ENCODE results near the gene GALNT5. TPM values are rescaled to one million over a fixed set of nuclear protein-coding genes. Genes with fewer than 3 reads are reported as not detected.
"Not testable (repeated sequence)": the region's sequence is repeated elsewhere in the genome, so short reads cannot be mapped to it uniquely, and the experiment has no call there.

Gene GALNT5
- polyA plus RNA-seq, 3 donors from 2014 or later: not detected

DNA sequence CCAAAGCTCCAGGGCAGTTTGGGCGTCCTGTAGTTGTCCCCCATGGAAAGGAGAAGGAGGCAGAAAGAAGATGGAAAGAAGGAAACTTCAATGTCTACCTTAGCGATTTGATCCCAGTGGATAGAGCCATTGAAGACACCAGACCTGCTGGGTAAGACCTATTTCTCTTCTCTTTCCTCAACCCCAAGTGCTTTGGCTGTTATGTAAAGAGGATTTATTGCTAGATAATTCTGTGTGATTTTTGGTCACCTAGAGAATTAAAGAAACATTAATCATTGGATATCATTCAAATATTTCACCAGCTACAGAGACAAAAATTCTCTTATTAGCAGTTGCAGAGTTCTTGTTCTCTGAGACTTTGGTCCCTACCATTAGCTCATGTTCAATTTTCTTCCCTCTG, 1.9 kb downstream of the GALNT5 start:
- H3K27ac Mint-ChIP-seq: no peak overlapping the region
- H3K9me3 Mint-ChIP-seq: no peaks in the 10 kb centered on the region
- peaks cover 0 to 4% (median 0%) of the 10 kb centered on the region in 3 donors for H3K27me3 Mint-ChIP-seq (ENCODE audit: low read depth in 3 of 3)
- H3K4me3 Mint-ChIP-seq: no peak overlapping the region
- no peaks in the 10 kb centered on the region for H3K4me1 Mint-ChIP-seq
- H3K36me3 Mint-ChIP-seq: no peaks in the 10 kb centered on the region
- DNase-seq: no peak

DNA sequence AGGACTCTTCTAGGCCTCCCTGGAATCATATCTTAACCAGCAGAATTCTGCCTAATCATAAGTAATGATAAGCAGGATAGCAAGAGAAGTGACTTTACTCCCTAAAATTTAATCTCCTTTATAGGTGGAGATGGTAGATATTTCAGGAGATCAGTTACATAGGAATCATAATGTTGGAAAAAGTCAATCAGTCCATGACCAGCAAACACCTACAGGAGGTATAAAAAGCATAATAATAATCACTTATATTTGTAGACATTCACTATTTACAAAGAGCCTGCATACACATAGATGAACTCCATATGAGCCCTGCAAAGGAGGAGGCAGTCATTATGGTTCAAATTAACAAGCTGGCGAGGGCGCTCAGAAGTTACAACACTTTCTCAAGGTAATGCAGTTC, 2.5 kb downstream of the GALNT5 start:
- Mint-ChIP-seq H3K27me3 (ENCODE audit: low read depth in 3 of 3) (peaks cover 0 to 4% (median 0%) of the 10 kb centered on the region in 3 donors), H3K4me3 (no peak overlapping the region), H3K27ac (no peak overlapping the region), H3K9me3 (no peaks in the 10 kb centered on the region), H3K36me3 (no peaks in the 10 kb centered on the region), H3K4me1 (no peaks in the 10 kb centered on the region)
- no peak for DNase-seq

DNA sequence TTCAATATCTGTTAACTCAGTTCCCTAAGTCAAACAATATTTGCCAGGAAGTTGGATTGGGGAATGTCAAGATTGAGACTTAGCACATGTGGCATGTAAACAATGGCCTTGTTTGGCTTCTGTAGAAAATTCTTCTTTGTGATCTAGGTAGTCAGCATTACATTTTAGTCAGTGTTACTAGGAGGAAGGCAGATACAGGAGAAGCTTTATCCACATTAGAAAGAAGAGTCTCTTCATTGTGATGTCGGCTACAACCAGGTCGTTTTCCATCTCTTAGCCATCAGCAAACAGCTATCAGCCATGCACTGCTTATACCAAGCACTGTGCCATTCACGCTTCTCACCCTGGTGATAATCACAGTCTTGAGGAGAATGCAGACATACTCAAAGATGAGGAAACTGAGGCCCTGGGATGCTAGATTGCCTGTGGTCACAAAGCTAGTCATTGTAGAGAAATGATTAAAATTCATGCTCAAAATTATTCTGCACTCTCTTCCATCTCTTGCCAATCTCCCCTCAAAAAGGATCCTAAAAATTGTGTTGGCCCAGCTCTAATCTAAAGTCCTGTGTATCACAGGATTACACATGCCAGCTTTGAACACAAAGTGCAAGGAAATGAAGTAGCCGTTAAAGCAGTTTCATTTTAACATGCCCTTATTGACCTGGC, 3.2 kb downstream of the GALNT5 start:
- Mint-ChIP-seq H3K36me3 (no peaks in the 10 kb centered on the region), H3K27me3 (ENCODE audit: low read depth in 3 of 3) (peaks cover 0 to 4% (median 0%) of the 10 kb centered on the region in 3 donors), H3K4me3 (no peak overlapping the region), H3K27ac (no peak overlapping the region), H3K9me3 (no peaks in the 10 kb centered on the region), H3K4me1 (no peaks in the 10 kb centered on the region)
- DNase-seq: no peak

DNA sequence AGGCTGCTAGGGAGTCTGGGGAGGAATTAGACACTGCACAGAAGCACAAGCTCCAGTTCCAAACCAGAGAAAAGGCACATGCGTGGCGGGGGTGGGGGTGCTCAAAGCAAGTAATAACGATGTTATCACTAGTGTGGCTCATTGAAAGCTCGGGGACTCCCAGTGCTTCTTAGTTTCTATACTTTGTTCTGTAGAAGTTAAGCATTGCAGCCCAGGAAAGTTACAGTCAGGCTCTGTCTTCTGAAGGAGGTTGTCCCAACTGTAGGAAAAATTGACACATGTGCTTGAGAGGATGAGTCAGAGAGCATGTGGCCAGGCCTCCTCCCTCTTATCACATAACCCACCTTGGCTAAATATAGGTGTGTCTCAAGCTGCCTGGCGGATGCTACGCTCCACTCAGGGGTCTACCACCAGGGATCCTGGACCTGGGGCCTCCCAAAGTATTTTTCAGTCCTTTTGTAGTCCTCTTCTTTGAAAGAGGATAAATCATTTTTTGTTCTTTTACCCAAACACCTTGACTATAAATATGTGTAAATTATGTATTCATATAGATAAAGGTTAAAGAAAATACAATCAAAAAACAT, 3.8 kb downstream of the GALNT5 start:
- Mint-ChIP-seq H3K4me1 (no peaks in the 10 kb centered on the region), H3K36me3 (no peaks in the 10 kb centered on the region), H3K4me3 (no peak overlapping the region), H3K9me3 (no peaks in the 10 kb centered on the region), H3K27me3 (ENCODE audit: low read depth in 3 of 3) (peaks cover 0 to 4% (median 1%) of the 10 kb centered on the region in 3 donors), H3K27ac (no peak overlapping the region)
- DNase-seq: no peak

DNA sequence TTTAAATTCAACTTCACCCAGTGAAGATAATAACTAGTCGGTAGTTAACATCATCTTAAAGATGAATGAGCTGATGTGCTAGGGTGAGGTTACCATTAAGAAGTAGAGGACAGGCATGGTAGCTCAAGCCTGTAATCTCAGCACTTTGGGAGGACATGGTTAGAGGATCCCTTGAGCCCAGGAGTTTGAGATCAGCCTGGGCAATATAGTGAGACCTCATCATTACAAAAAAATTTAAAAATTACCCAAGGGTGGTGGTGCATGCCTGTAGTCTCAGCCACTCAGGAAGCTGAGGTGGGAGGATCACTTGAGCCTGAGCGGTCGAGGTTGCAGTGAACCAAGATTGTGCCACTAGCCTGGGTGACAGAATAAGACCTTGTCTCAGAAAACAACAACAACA, 4.7 kb downstream of the GALNT5 start:
- H3K36me3 Mint-ChIP-seq: no peaks in the 10 kb centered on the region
- H3K27ac Mint-ChIP-seq: no peak overlapping the region
- H3K9me3 Mint-ChIP-seq: no peaks in the 10 kb centered on the region
- no peak overlapping the region for H3K4me3 Mint-ChIP-seq
- no peak for DNase-seq
- H3K4me1 Mint-ChIP-seq: no peaks in the 10 kb centered on the region
- H3K27me3 Mint-ChIP-seq (ENCODE audit: low read depth in 3 of 3): peaks cover 0 to 4% (median 2%) of the 10 kb centered on the region in 3 donors

DNA sequence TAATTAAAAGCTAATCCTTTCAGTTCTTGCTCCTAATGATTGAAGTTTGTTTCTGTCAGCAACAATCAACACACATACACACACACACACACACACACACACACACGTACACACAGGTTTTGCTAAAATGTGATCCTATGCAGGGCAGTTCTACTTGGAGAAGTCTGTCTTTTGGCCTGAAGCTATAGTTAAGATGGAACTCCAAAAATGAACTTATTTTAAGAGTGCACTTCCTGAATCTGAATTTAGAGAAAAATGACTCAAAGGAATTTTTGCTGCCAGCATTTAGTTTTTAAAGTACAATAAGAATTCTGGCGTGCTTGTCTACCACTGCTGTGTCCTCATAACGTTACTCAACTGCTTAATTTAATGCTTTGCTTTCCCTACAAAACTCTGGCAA, 6.6 kb downstream of the GALNT5 start:
- no peaks in the 10 kb centered on the region for H3K4me1 Mint-ChIP-seq
- H3K4me3 Mint-ChIP-seq: no peak overlapping the region
- no peaks in the 10 kb centered on the region for H3K9me3 Mint-ChIP-seq
- peaks cover 0 to 2% (median 0%) of the 10 kb centered on the region in 3 donors for H3K27me3 Mint-ChIP-seq (ENCODE audit: low read depth in 3 of 3)
- no peaks in the 10 kb centered on the region for H3K36me3 Mint-ChIP-seq
- DNase-seq: no peak
- H3K27ac Mint-ChIP-seq: no peak overlapping the region

DNA sequence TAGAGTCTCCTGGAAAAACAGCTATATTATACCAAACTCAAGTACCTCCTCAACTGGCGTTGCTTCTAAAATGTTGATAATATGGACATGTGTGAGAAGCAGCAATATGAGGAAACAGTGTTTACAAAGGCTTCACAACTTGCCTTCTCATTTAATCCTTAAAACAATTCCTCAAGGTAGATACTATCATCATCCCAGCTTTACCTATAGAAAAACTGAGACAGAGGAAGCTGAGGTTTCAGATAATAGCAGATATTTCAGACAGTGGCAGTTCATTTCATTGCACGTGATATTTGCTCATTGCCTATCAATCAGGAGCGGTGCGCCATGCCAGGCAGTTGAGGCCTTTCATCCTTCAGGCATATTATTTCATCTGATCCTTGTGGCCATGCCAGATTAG, 8.3 kb downstream of the GALNT5 start:
- no peak for DNase-seq
- H3K4me3 Mint-ChIP-seq: no peak overlapping the region
- H3K27ac Mint-ChIP-seq: no peak overlapping the region
- no peaks in the 10 kb centered on the region for H3K9me3 Mint-ChIP-seq
- H3K36me3 Mint-ChIP-seq: no peaks in the 10 kb centered on the region
- H3K4me1 Mint-ChIP-seq: no peaks in the 10 kb centered on the region
- H3K27me3 Mint-ChIP-seq (ENCODE audit: low read depth in 3 of 3): peaks cover 0 to 4% (median 2%) of the 10 kb centered on the region in 3 donors

DNA sequence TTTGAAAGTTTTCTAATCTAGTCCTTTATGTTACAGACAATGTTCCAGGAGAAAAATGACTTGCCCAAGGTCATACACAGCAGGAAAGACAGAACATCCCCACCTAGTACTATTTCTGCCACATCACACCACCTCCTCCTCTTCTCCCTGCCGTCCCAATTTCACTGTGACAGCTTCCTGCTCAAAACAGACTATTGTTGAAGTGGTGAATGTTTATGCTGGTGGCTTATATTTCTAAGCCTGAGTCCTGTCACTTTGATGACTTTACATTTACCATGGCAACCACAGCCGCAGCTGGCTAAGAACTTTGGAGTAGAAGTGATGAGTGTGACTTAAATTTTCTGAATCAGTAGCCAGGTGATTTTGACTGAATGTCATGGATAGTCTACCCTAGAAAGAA, 10.0 kb downstream of the GALNT5 start:
- Mint-ChIP-seq H3K27me3 (ENCODE audit: low read depth in 3 of 3) (peaks cover 0 to 4% (median 4%) of the 10 kb centered on the region in 3 donors), H3K9me3 (no peaks in the 10 kb centered on the region), H3K36me3 (no peaks in the 10 kb centered on the region), H3K27ac (no peak overlapping the region), H3K4me3 (no peak overlapping the region), H3K4me1 (no peaks in the 10 kb centered on the region)
- DNase-seq: no peak

DNA sequence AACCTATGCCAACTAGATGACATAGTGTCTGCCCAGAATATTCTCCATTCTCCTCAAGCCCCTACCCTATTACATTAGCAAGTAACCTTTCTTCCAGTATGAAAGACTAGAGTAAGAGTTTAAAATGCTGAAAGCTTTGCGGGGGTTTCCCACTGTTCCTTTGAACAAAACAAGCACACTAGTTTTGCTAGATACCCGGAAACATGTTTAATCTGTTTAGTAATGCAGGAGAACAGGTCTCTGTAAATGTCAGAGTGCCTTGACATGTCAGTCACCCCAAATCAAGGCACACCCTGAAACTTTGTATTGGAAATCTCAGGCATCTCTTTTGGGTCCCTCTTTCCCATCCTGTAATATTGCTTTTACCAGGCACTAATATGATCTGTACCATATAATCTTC, 11.6 kb downstream of the GALNT5 start:
- no peak for DNase-seq
- no peaks in the 10 kb centered on the region for H3K4me1 Mint-ChIP-seq
- no peaks in the 10 kb centered on the region for H3K9me3 Mint-ChIP-seq
- H3K27me3 Mint-ChIP-seq (ENCODE audit: low read depth in 3 of 3): peaks cover 3 to 4% (median 4%) of the 10 kb centered on the region in 3 donors
- no peak overlapping the region for H3K4me3 Mint-ChIP-seq
- H3K27ac Mint-ChIP-seq: no peak overlapping the region
- H3K36me3 Mint-ChIP-seq: no peaks in the 10 kb centered on the region

DNA sequence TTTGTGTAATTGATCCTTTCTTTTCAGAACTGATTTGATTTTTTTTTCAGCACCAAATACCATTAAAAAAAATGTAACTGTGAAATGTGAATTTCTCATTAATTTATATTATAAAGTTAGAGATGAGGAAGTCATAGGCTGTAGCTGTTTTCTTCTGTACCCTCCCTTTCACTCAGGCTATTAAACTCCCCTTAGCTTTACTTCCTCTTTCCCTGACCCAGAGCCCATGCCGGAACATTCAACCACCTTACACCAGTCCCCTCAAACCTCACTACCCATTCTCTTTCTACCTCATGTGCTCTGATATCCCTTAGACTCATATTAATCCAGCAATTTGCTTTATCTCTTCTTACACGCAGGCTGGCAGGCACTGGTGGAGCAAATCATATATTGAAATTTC, 12.4 kb downstream of the GALNT5 start:
- Mint-ChIP-seq H3K4me1 (no peaks in the 10 kb centered on the region), H3K9me3 (peaks cover 0 to 2% (median 0%) of the 10 kb centered on the region in 6 donors), H3K27me3 (ENCODE audit: low read depth in 3 of 3) (peaks cover 3 to 5% (median 4%) of the 10 kb centered on the region in 3 donors), H3K27ac (no peak overlapping the region), H3K4me3 (no peak overlapping the region), H3K36me3 (no peaks in the 10 kb centered on the region)
- no peak for DNase-seq

DNA sequence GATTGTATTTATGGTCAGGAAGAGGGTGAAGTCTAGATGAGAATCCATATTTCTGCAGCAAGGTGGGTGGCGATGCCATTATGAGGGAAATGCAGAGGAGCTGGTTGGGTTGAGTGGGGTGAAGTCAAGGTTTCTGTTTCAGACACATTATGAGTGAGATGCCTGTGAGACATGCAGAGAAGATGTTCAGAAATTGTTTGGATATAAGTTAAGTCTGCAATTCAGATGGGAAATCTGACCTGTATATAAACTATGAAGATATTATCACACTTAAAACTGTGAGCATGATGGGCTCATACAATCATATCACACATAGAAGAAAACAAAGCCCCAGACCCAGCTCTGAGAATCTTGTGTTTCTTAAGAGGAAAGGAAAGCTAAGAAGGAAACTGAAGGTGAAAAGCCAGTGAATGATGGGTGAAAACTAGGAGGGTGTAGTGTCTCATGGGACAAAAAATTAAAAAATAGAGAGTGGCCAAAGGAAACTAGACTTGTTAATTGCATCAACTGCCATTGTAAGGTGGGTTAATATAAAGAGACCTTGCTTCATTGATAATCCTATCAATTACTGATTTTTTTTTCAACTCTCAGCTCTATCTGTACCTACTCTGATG, 14.2 kb downstream of the GALNT5 start:
- peaks cover 0 to 5% (median 0%) of the 10 kb centered on the region in 6 donors for H3K9me3 Mint-ChIP-seq
- DNase-seq: no peak
- H3K36me3 Mint-ChIP-seq: no peaks in the 10 kb centered on the region
- H3K27me3 Mint-ChIP-seq (ENCODE audit: low read depth in 3 of 3): peaks cover 2 to 7% (median 5%) of the 10 kb centered on the region in 3 donors
- H3K27ac Mint-ChIP-seq: no peak overlapping the region
- no peak overlapping the region for H3K4me3 Mint-ChIP-seq
- no peaks in the 10 kb centered on the region for H3K4me1 Mint-ChIP-seq

DNA sequence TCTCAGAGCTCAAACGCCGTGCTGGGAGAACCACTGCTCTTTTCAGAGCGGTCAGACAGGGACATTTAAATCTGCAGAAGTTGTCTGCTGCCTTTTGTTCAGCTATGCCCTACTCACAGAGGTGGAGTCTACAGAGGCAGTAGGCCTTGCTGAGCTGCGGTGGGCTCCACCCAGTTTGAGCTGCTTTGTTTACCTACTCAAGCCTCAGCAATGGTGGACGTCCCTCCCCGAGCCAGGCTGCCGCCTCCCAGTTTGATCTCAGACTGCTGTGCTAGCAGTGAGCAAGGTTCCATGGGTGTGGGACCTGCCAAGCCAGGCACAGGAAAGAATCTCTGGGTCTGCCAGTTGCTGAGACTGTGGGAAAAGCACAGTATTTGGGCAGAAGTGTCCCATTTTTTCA, 21.8 kb downstream of the GALNT5 start:
- H3K4me3 Mint-ChIP-seq, H3K36me3 Mint-ChIP-seq, H3K27ac Mint-ChIP-seq, H3K9me3 Mint-ChIP-seq, H3K4me1 Mint-ChIP-seq, DNase-seq: not testable (repeated sequence)
- H3K27me3 Mint-ChIP-seq (ENCODE audit: low read depth in 3 of 3): peaks cover 0 to 12% (median 5%) of the 10 kb centered on the region in 3 donors

DNA sequence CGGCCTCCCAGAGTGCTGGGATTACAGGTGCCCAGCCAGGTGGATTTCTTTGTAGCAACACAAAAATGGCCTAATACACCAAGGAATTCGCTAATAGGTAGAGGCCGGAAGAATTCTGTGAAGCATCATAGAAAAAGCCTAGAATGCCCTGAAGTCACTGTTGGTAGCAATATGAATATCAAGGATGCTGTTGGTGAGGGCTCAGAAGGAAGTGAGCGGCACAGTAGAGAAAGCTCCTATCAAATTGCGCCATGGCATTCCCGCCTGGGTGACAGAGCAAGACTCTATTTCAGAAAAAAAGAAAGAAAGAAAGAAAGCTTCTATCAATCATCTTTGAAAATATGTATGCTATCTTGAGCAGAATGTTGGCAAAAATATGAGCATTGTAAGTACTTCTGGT, 23.8 kb downstream of the GALNT5 start:
- H3K36me3 Mint-ChIP-seq: no peaks in the 10 kb centered on the region
- DNase-seq: no peak
- H3K27ac Mint-ChIP-seq: no peak overlapping the region
- H3K4me3 Mint-ChIP-seq: no peak overlapping the region
- peaks cover 0 to 12% (median 3%) of the 10 kb centered on the region in 3 donors for H3K27me3 Mint-ChIP-seq (ENCODE audit: low read depth in 3 of 3)
- peaks cover 0 to 1% (median 0%) of the 10 kb centered on the region in 6 donors for H3K9me3 Mint-ChIP-seq
- no peaks in the 10 kb centered on the region for H3K4me1 Mint-ChIP-seq

DNA sequence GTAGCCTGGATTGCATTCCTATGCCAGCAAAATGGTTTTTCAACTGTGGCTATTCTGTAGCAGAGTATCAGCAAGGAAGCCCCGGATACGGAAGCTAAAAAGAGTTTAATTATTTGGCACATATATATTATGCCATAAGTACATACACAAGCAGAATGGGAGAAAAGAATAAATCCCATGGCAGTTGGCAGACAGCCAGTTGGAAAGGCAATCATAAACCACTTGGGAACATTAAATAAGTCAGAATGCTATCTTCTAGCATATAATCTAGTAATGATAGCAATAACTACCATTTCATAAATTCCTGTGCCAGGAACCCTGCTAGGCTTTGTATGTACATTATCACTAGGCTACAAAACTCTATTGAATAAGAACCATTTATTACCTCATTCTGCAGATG, 26.0 kb downstream of the GALNT5 start:
- Mint-ChIP-seq H3K36me3 (no peaks in the 10 kb centered on the region), H3K4me1 (no peaks in the 10 kb centered on the region), H3K27me3 (ENCODE audit: low read depth in 3 of 3) (peaks cover 0 to 3% (median 2%) of the 10 kb centered on the region in 3 donors), H3K9me3 (no peaks in the 10 kb centered on the region), H3K27ac (no peak overlapping the region), H3K4me3 (no peak overlapping the region)
- no peak for DNase-seq
